Mesothelial cell of epicardium (in vitro differentiated cells): Measurements from ENCODE around the gene DMD. TPM values are rescaled to one million over a fixed set of nuclear protein-coding genes. Genes with fewer than 3 reads are reported as not detected.

Source experiments
- DNase-seq, 2 experiments: peaks; one replicate each; pipeline ENCODE4 v3.0.0; 2021; ENCODE audit warnings: low spot score in 2 of 2; ENCODE audit not compliant: unreplicated experiment in 2 of 2
- H3K27ac Mint-ChIP-seq: 2 replicates; pipeline ENCODE4 v1.8.0; 2021; ENCODE audit warnings: mixed read lengths
- H3K27me3 Mint-ChIP-seq: 2 replicates; pipeline ENCODE4 v1.8.0; 2021; ENCODE audit warnings: low read depth, mixed read lengths
- H3K36me3 Mint-ChIP-seq: 2 replicates; pipeline ENCODE4 v1.8.0; 2021; ENCODE audit warnings: mixed read lengths
- H3K4me1 Mint-ChIP-seq: 2 replicates; pipeline ENCODE4 v1.8.0; 2021; ENCODE audit warnings: mixed read lengths
- H3K4me3 Mint-ChIP-seq: 2 replicates; pipeline ENCODE4 v1.8.0; 2021; ENCODE audit warnings: mild to moderate bottlenecking, moderate library complexity, mixed read lengths
- H3K9me3 Mint-ChIP-seq: 2 replicates; pipeline ENCODE4 v1.8.0; 2021; ENCODE audit warnings: mixed read lengths
- total RNA-seq: library from RNA; stranded (reverse); gene quantifications from 3 replicates; pipeline ENCODE4 v1.2.1, GENCODE V29; 2021
- TF ChIP-seq, protein P1 (sequence below): fragments of 200-600 bp; sonication (generic); IDR thresholded peaks from one replicate; pipeline ENCODE4 v1.5.0; 2021; ENCODE audit warnings: antibody characterized with exemption; ENCODE audit not compliant: unreplicated experiment

The DMD gene
- total RNA-seq, 1 donor from 2014 or later, result 79.4 TPM

DNA sequence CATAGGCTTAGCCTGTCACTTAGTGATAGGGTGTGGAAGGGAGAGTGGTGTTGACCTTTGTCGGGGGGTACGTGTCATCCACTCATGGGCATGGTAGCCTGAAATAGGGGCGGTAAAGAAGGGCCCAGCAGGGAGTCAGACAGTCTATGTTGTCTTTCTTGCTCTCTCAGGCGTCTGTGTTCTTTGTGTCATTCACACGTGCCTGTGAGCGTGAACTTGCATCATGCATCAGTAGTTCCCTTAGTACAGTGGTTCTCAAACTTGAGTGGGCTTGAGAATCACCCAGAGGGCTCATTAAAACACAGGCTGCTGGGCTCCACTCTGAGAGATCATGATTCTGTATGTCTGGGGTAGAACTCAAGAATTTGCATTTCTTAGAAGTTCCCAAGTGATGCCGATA lies 1688.6 kb downstream of the DMD start:
- no peak for DNase-seq
- peaks cover 14% of the 10 kb centered on the region for H3K4me1 Mint-ChIP-seq
- TF ChIP-seq, protein P1, sequence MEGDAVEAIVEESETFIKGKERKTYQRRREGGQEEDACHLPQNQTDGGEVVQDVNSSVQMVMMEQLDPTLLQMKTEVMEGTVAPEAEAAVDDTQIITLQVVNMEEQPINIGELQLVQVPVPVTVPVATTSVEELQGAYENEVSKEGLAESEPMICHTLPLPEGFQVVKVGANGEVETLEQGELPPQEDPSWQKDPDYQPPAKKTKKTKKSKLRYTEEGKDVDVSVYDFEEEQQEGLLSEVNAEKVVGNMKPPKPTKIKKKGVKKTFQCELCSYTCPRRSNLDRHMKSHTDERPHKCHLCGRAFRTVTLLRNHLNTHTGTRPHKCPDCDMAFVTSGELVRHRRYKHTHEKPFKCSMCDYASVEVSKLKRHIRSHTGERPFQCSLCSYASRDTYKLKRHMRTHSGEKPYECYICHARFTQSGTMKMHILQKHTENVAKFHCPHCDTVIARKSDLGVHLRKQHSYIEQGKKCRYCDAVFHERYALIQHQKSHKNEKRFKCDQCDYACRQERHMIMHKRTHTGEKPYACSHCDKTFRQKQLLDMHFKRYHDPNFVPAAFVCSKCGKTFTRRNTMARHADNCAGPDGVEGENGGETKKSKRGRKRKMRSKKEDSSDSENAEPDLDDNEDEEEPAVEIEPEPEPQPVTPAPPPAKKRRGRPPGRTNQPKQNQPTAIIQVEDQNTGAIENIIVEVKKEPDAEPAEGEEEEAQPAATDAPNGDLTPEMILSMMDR, result no peak
- H3K9me3 Mint-ChIP-seq, result peaks cover 40% of the 10 kb centered on the region
- no peaks in the 10 kb centered on the region for H3K27me3 Mint-ChIP-seq
- H3K4me3 Mint-ChIP-seq, result no peak overlapping the region
- H3K27ac Mint-ChIP-seq, result no peak overlapping the region
- no peaks in the 10 kb centered on the region for H3K36me3 Mint-ChIP-seq

- Mint-ChIP-seq H3K36me3 (no peaks in the 10 kb centered on the region), H3K27ac (no peak overlapping the region), H3K4me1 (peaks cover 15% of the 10 kb centered on the region), H3K27me3 (no peaks in the 10 kb centered on the region), H3K9me3 (peaks cover 45% of the 10 kb centered on the region), H3K4me3 (no peak overlapping the region)
- no peak for DNase-seq
- TF ChIP-seq, protein P1, result no peak
These were observed 1689.4 kb downstream of the DMD start for GRCh38 chrX:31521941-31522340.

GRCh38 chrX:31516527-31516926 lies 1694.8 kb downstream of the DMD start:
- DNase-seq, result no peak
- Mint-ChIP-seq H3K27ac (no peak overlapping the region), H3K4me1 (peaks cover 2% of the 10 kb centered on the region), H3K36me3 (no peaks in the 10 kb centered on the region), H3K9me3 (peaks cover 30% of the 10 kb centered on the region), H3K4me3 (no peak overlapping the region), H3K27me3 (no peaks in the 10 kb centered on the region)
- TF ChIP-seq, protein P1, result no peak

DNA sequence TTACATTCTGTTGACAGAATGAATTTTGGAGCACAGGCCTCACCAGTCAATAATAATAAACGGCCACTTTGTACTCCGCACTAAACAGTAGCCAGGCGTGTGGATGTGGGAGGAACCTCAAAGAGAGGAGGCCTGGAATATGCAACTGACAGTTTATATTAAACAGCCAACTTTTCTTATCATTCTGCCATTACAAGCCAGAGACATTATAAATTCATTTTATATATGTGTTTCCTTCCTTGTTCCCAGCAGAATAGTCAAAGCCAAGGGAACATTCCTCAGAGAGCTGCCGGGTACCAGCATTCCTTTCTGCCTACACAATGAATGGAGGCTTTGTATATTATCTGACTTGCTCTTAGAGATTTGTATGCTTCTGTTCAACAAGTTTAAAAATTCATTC lies 1703.0 kb downstream of the DMD start:
- peaks cover 2% of the 10 kb centered on the region for H3K36me3 Mint-ChIP-seq
- DNase-seq, result no peak
- H3K27me3 Mint-ChIP-seq, result peaks cover 4% of the 10 kb centered on the region
- H3K4me1 Mint-ChIP-seq, result peaks cover 26% of the 10 kb centered on the region
- peaks cover 39% of the 10 kb centered on the region for H3K9me3 Mint-ChIP-seq
- TF ChIP-seq, protein P1, result no peak
- no peak overlapping the region for H3K4me3 Mint-ChIP-seq
- H3K27ac Mint-ChIP-seq, result peak overlapping the region; percentile 91

- TF ChIP-seq, protein P1, result no peak
- no peak overlapping the region for H3K27ac Mint-ChIP-seq
- peaks cover 47% of the 10 kb centered on the region for H3K9me3 Mint-ChIP-seq
- H3K4me1 Mint-ChIP-seq, result peaks cover 26% of the 10 kb centered on the region
- H3K36me3 Mint-ChIP-seq, result peaks cover 2% of the 10 kb centered on the region
- peaks cover 4% of the 10 kb centered on the region for H3K27me3 Mint-ChIP-seq
- no peak overlapping the region for H3K4me3 Mint-ChIP-seq
- DNase-seq, result no peak
These were observed 1704.4 kb downstream of the DMD start for GRCh38 chrX:31506928-31507327.

GRCh38 chrX:31506360-31506759 lies 1705.0 kb downstream of the DMD start:
- peaks cover 27% of the 10 kb centered on the region for H3K4me1 Mint-ChIP-seq
- no peak overlapping the region for H3K27ac Mint-ChIP-seq
- peaks cover 2% of the 10 kb centered on the region for H3K36me3 Mint-ChIP-seq
- TF ChIP-seq, protein P1, result no peak
- peaks cover 4% of the 10 kb centered on the region for H3K27me3 Mint-ChIP-seq
- no peak overlapping the region for H3K4me3 Mint-ChIP-seq
- H3K9me3 Mint-ChIP-seq, result peaks cover 50% of the 10 kb centered on the region
- DNase-seq, result no peak
